Esophagus mucosa (tissue), 1 donor: ENCODE data around the gene RPS27L. TPM values are rescaled to one million over a fixed set of nuclear protein-coding genes. Genes with fewer than 3 reads are reported as not detected.

Source experiments
- ATAC-seq: fragments of 200-7000 bp; cut with Tn5 transposase; one replicate; pipeline ENCODE4 v1.9.1; 2020
- total RNA-seq: library from RNA; stranded (reverse); gene quantifications from one replicate; pipeline ENCODE4 v1.2.4, GENCODE V29; 2023
- donor health status: DM: yes; HTN: yes; CAD: no.

The RPS27L gene
- total RNA-seq, result 54.4 TPM

DNA sequence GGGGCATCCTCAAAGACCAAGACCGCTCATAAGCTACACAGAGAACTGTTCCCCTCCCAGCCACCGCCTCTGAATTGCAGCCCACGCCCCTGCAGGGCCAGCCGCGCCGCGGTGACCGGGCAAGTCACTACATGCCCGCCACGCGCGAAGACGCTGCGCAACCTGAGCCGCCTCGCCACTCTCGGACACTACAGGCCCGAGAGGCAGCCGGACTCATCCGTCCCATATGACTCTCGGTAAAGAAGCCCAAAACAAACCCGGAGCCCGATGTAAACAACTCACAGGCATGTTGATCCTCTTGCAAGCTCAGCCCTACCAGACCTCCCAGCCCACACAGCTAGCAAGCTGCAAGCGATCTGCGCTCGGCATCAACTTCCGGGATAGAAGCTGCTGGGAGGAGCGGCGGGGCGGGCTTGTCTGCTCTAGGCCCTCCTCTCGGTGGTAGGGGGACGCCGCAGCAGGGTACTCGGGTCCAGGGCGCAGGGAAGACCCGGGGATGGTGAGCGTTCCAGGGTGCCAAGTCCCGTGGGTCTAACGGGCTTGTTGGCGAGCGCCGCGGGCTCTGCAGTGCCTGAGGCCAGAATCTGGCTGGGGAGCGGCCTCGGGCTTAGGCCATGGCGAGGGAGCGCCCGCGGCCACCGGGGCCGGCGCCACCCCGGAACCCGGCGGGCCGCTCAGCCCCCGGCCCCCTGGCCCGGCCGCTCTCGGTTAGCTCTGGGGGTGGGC lies at the start of gene RPS27L:
RPS27L (minus strand) TSS at position 360 of the 726 bp plus-strand sequence; CDS start at position 288, 72 bp downstream.
- ATAC-seq, result peak; percentile 93

DNA sequence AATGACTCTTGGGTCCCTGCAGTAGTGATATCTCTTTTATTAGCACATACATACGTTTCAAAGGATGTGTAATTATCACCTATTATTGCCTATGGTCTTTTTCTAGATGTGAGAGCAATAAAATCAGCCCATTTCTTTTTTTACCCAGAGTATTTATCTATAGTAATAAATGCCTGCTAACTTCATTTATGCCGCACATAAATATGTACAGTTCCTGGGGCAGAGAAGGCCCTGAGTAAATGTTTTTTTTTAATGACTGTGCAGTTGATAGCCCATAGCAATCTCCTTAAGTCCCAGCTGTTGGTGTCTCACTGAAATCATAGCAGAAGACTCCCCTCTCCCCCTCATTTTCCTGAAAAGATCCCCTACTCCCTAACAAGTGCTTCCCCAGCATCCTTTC lies 48.8 kb upstream of the RPS27L start:
- no peak for ATAC-seq

DNA sequence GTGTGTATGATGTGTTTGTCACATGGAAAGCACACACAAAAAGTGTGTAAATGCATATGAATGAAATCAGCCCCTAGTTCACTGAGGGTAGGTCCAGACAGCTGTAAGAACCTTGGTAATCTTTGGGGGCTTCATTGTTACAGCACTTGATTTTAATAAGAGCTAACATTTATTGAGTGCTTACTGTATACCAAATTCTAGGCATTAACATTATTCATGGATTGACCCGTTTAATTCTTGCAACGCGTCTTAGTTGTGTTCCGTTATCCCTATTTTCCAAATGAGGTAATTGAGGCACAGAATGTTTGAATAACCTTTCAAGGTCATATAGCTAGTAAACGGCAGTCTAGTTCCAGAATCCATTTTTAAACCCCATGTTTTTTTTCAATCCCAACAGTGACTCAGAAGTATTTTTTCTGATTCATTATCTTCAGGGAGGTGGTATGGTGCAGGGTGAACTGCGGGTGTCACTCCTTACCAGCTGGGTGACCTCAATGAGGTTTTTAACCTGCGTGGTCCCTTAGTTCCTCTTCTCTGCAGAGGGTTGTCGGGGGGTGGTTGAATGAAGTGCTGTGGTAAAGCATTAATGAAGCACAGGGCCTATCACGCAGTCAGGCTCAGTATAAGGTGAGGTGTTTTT lies 46.3 kb upstream of the RPS27L start:
- no peak for ATAC-seq

DNA sequence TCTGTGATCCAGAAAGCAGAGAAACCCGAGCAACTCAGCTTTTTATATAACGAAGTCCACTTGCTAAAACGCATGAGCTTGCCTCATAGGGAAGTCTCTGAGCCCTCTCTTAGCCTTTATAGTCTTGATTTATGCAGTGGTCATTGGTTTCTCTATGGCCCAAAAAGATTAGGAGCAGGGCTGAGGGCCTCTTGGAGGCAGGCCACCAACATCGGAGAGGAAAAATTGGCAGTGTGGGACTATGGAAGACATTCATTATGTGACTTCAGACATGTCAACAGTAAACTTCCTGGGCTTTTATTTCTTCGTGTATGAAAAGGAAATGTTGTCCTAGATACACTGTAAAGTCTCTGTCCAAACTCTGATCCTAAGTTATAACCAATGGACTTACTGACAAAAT lies 45.6 kb upstream of the RPS27L start:
- no peak for ATAC-seq

DNA sequence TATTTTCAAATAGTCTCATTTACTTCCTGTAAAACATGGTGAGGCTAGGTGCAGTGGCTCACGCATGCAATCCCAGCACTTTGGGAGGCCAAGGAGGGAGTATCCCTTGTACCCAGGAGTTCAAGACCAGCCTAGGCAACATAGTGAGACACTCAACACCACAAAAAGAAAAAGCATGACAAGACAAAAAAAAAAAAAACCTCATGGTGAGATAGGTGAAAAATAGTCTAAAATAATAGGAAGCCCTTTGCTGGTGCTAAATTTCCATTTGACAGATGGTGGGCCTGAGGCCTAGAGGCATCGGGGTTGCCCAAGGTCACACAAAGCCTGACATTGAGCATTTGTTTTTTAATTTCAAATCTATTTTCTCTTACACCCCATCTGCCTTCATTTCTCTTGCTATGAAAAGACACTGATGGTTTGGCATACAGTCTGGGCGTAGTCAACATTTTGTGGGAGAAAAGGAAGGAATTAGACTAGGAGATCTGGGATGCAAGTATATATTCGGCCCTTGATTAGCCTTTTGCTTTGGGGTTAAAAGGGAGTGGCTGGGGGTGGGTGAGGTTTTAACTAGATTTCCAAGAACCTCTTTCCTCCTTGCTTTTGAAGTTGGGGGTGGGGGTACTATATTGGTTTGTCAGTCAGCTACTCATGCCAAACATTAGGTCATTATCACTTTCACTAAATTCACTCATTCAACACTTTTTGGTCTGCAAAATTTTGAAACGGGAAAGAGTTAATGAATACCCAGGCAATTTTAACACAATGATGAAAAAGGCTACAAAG lies 43.4 kb upstream of the RPS27L start:
- ATAC-seq, result no peak

DNA sequence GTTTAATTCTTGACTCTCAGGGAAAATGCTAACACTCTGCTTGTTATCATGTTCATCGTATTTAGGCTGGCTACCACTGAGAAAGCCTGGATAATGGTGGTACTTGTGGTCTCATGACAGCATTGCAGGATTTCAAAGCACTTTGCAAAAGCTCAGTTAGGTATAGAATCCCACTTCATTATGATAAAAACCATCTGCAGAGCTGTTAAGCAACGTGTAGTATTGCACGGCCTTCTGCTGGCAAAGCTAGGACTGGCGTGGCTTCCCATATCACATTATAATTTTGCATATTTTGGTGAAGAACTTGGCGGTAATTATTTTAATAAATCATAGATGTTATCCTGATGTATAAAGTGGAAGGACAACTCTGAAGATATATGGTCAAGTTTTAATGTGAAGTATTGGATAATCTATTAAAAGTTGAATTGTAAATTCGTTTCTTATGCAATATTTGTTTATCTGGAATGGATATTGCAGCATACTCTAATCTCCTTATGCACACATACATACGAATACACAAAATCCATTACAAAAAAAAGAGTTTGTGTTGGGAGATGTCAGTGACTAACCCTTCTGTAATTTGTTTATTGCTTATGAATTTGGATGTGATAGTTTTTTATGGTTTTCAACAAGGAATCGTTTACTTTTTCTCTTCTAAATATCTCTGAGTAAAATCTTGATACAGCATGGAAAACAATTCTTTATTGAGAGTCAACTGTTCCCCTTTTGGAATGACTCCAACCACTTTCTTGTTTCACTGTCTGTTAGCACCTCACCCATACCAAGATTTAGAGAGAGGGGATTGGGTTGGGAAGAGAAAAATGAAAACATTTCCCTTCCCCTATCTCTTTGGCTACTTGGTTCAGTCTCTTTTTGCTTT lies 41.3 kb upstream of the RPS27L start:
- no peak for ATAC-seq

DNA sequence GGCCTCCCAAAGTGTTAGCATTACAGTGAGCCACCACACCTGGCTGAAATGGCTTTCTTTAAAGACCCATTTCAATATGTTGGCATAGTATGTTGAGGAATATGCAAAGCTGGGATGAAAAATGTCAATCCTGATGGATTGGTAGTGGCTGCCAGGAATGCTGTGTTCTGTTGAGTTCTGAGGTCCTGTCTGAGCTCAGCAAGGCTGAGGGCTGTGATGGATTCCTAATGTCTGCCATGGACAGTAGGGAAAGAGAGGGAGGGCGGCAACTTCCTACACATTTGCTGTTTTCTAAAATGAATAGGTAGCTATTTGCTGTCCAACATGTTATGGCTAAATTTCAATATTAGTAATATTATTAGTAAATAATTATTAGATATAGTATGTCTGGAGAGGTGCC lies 40.3 kb upstream of the RPS27L start:
- no peak for ATAC-seq

DNA sequence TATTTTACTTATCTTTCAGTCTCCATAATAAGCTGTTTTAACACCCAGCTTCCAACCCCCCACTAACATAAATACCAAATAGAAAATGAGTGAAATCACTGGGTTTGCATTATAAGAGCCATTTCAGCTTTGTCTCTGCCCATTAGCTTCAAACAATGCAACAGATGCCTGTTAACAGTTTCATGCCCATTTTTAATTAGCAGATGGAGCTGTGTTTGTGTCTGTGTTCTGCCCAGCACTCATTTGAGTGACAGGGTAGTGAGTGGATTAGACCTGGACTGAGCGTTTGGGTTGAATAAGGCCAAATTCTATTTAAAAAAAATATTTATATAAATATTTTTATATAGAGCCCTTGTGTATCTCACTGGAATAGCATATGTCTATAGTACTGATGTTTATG lies 39.6 kb upstream of the RPS27L start:
- ATAC-seq, result no peak

DNA sequence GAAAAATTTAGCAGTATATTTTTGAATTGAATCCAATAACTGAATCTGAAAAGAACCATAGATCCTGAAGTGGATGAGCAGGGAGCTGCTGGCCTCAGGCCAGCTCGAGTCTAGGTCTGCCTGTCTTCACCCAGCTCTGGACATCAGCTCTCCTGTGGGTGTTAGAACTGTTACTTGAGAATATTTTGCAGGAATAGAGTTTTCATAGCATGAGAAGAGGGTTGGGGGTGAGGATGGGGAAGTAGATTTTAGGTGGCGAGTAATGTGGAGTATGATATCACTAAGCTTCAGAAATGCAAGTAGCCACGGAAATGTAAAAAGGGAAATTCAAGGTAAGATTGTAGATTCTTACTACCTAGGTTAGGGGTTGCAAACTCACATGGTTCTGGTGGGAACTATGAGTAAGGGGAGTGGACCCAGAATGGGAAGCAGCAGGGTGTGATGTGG lies 38.3 kb upstream of the RPS27L start:
- no peak for ATAC-seq

DNA sequence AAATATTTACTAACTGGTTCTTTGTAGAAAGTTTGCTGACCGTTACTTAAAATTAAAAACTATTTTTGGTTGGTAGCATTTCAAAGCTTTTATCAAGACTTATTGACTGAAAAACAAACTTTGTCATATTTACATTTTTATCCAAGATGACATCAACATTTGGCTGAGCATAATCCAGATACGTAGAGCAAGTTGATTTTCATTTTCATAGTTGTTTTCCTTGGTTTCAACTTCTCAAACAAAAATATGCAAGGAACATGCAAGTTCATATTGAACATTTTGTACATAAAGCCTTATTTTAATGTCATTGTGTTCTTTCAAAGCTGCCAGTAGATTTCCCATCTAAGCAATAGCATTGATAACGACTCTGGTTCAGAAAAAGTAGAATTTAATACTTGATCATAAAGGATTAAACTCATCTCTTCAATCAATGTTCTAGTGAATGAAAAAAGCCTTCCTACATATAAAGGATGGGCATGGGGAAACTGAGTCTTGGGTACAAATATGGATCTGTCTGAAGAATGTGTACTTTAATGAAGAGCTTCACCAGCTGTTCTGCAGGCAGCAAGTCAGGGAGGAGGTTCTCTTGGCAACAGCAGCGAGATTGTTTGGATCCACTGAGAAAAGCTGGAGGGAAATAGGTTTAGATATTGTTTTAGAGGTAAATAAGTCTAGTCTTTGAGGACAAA lies 37.7 kb upstream of the RPS27L start:
- no peak for ATAC-seq

DNA sequence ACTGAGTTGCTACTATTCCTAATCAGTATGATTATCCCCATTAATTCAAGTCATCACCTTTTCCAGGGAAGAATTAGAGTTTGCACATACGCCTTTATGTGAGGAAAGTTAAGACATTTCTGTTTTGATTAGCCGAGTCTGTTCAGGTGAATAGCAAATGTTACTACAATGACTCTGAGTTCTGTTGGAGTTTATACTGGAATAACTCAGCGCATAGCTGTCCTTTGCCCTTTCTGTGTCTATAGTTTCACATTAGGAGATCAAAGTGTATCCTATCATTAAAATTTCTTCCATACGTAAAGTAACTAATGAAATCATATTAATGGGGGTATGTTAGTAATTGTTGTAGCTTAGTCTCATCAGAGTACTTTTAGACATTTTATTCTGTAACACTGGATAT lies 37.0 kb upstream of the RPS27L start:
- no peak for ATAC-seq

DNA sequence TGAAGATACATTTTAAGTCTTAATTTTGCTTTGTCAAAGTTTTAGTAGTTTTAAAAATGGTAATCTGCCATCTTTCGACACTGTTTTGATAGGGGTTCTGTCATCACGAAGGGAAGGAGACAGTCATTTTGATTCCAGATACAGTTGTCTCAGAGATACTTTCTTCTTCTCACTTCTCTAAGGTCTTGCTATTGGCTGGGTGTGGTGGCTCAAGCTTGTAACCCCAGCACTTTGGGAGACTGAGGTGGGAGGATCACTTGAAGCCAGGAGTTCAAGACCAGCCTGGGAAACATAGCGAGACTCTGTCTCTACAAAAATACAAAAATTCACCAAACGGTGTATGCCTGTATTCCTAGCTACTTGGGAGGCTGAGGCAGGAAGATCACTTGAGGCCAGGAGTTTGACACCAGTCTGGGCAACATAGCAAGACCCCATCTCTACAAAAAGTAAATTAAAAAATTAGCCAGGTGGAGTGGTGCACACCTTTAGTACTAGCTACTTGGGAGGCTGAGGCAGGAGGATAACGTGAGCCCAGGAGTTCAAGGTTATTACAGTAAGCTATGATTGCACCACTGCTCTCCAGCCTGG lies 35.4 kb upstream of the RPS27L start:
- no peak for ATAC-seq

DNA sequence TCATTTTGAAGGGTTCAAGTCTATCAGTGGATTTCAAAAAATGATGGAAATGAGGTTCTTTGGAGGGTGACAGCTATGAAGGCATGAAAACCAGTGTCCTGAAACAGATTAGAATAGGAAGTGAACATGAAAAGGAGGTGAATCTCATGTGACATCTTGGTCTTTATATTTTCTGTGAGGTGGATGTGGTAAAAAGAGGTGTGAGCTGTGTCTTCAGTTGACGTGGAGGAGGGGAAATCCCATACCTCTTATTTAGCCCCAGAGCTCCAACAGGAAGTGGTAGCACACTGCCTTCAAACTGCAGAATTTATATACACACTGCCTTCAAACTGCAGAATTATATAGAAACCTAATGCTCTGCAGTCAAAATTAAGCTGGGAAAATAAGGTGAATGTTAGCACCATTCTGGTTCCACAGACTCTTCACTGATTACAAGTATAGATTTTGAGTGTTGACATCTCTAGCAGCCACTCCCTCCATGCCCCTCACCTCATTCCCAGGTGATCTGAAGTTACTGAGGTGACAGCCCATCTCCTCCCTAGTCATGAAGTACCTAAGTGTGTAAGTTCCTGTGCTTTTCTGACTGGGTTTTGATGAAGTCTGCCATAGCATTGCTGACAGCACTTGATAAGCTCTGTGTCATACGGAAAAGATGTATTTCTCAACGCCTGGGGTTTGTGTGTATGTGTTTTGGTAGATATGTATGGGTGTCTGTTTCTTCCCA lies 34.8 kb upstream of the RPS27L start:
- ATAC-seq, result no peak

DNA sequence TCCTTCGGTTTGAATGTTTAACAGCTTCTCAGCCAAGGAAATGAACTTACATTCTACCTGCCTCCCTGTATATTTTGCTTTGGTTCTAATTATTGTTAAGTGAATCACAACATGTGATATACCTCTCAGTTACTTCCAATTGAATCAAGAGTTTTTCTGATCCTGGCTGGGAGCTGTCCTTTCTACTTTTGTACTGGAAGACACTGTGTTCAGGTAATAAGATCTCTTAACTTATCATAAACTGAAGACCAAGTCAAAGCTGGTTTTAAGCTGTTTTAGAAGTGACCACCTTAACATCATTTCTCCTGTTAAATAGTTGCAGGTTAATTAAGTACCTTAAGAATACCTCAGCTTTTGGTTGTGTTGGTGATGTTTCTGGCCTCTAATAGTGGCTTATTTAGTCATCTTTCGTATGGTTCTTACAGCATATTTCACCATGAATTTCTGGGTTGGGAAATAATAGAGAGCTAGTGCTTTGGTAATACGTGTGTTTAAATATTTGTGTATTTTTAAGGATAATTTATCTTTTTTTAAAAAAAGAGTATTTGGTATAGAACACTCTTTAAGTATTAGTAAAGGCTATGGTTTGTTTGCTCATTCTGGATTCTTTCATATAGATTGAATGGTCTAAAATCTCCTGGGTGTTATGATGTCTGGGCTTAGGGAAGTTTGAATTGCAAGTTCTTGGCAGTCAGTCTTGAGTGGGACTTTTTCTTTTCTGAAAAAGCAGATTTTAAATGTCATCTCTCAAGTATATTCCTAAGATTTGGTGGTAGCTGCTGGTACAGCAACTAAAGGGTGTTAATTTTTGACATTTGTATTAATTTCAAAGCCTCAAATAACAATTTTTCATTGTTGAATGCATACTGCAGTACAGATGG lies 33.7 kb upstream of the RPS27L start:
- ATAC-seq, result no peak

DNA sequence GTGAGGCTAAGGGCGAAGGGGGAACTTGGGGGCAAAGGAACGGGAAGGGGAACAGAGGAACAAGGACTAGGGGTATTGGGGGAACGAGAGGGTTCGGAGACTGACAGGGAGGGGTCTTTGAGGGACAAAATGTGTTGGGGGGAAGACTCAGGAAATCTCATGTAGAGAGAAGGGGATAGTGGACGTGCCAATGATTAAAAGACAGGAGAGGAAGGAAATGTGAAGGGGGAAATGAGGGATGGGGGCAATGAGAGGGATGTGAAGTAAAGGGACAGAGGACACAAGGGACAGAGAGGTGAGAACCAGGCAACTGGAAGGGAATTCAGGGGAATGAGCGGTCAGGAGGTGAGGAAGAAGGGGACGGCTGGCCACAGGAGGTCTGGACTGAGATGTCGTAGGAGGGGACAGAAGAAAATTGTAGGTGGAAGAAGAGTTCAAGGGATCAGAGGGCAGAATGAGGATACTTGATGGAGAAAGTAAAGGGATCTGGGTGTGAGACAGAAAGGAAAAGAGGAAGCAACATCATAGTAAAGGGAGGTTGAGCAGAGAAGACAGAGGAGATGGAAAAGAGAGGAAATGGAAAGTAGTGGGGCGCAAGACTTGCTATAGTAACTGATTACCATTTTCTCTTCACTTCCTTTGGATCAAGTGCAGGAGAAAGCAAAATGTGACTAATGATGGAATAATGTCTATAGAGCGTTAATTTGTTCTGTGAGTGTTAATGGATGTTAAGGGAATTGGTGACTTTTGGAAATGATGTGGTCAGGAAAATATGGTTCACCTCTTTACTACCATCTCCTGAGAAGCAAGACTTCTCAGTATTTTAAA lies 32.9 kb upstream of the RPS27L start:
- no peak for ATAC-seq

DNA sequence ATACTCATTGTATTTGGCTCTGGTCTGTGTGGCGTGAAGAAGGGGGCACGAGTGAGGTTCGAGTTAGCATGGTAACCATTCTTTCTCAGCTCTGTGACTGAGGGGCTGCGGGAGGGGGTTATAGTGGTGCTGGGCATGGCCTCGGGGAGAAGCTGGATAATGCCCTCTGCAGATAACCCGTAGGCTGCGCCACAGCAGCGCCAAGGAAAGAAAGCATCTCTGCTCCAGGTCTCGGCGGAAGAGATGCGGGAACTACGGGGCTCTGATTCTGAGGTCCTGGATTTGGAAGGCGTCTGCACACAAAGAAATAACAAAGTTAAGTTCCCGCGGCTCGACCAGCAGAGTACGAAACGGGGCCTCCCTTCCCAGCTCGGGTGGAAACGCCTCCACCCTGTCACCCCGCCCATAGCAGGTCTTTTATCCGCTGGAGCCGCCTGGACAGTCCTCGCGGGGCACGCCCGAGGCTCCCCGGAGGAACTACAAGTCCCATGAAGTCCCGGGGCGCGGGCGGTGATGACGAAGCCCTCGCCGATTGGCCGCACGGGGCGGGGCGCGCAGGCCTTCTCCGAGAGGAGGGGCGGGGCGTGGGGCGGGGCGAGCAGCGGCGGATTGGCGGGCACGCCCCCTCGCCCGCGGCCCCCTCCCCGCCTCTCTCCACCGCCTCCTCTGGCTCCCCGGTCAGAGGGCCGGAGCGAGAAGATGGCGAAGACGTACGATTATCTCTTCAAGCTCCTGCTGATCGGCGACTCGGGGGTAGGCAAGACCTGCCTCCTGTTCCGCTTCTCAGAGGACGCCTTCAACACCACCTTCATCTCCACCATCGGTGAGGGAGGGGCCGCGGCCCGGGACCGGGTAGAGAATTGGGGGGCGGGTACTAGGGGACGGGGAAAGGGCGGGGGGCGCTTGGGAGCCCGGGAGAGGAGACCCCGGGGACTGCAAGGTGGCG lies 31.9 kb upstream of the RPS27L start, which contains the start of gene RAB8B:
RAB8B (plus strand) TSS at position 681 of the 946 bp plus-strand sequence; CDS start at position 700, 19 bp downstream.
- ATAC-seq, result peak; percentile 98

DNA sequence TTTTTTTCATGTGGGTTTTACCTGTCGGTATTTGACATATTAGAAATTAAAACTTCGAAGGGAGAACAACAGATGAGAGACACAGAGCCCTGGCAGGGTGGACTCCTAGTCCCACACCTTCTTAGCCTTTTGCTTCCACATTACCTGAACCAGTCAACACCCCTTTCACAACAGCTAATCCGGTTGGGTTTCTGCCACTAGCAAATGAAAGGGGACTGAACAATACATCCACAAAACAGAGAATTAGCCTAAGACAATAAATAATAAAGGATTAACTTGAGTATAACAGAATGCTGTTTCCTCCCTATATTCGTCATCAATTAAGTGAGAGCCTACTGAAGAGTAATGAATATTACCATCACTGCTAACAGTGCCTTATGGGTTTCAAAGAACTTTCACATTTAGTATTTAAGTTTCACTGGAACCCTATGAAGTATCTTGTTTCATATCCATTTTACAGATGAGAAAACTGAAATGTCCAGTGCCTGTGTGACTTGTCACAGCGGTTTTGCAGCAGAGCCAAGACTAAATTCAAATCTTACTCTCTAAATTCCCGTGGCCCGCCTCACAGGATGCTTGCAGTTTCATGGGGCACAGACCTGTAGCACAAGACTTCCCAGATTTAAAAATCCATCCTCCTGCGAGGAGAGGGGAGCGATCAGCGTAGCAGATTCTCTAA lies 31.1 kb upstream of the RPS27L start:
- peak; percentile 48 for ATAC-seq
